Hepatocyte (in vitro differentiated cells): ENCODE results near the gene ZNF423.

Experiments used
- CTCF ChIP-seq: fragments of 200-600 bp; sonication (generic); IDR thresholded peaks from 2 replicates; pipeline ENCODE4 v1.5.1; 2016; ENCODE audit warnings: antibody characterized with exemption, mild to moderate bottlenecking; ENCODE audit not compliant: poor library complexity
- EZH2 ChIP-seq: fragments of 200-600 bp; sonication (generic); IDR thresholded peaks from 2 replicates; pipeline ENCODE4 v1.6.1; 2016; ENCODE audit warnings: antibody characterized with exemption, mild to moderate bottlenecking, borderline replicate concordance

- TF ChIP-seq CTCF (no peak), EZH2 (no peak)
Measured at GRCh38 chr16:49748322-49748721, 107.6 kb downstream of the ZNF423 start.
